ENCODE results near the gene DMBX1.

Gene DMBX1

GRCh38 chr1:46494910-46495309, 5.3 kb downstream of the DMBX1 start:
- peaks cover 17% of the 10 kb centered on the region for H3K4me1 ChIP-seq (ENCODE audit: insufficient read depth, low read length)
- no peaks in the 10 kb centered on the region for H3K36me3 ChIP-seq (ENCODE audit: insufficient read depth, low read length)
- H3K9me3 ChIP-seq (ENCODE audit: control insufficient read depth, insufficient read depth, low read length), result no peaks in the 10 kb centered on the region
- H3K9ac ChIP-seq (ENCODE audit: low read depth, low read length), result no peak overlapping the region

GRCh38 chr1:46495778-46496177, 6.1 kb downstream of the DMBX1 start:
- no peak overlapping the region for H3K9ac ChIP-seq (ENCODE audit: low read depth, low read length)
- peaks cover 20% of the 10 kb centered on the region for H3K4me1 ChIP-seq (ENCODE audit: insufficient read depth, low read length)
- H3K9me3 ChIP-seq (ENCODE audit: control insufficient read depth, insufficient read depth, low read length), result no peaks in the 10 kb centered on the region
- no peaks in the 10 kb centered on the region for H3K36me3 ChIP-seq (ENCODE audit: insufficient read depth, low read length)

GRCh38 chr1:46496505-46496904, 6.9 kb downstream of the DMBX1 start:
- no peaks in the 10 kb centered on the region for H3K36me3 ChIP-seq (ENCODE audit: insufficient read depth, low read length)
- H3K4me1 ChIP-seq (ENCODE audit: insufficient read depth, low read length), result peaks cover 18% of the 10 kb centered on the region
- H3K9ac ChIP-seq (ENCODE audit: low read depth, low read length), result no peak overlapping the region
- H3K9me3 ChIP-seq (ENCODE audit: control insufficient read depth, insufficient read depth, low read length), result no peaks in the 10 kb centered on the region

GRCh38 chr1:46497020-46497419, 7.4 kb downstream of the DMBX1 start:
- Histone ChIP-seq H3K36me3 (ENCODE audit: insufficient read depth, low read length) (no peaks in the 10 kb centered on the region), H3K9me3 (ENCODE audit: control insufficient read depth, insufficient read depth, low read length) (no peaks in the 10 kb centered on the region), H3K9ac (ENCODE audit: low read depth, low read length) (no peak overlapping the region), H3K4me1 (ENCODE audit: insufficient read depth, low read length) (peaks cover 12% of the 10 kb centered on the region)

GRCh38 chr1:46497665-46498064, 8.0 kb downstream of the DMBX1 start:
- Histone ChIP-seq H3K36me3 (ENCODE audit: insufficient read depth, low read length) (no peaks in the 10 kb centered on the region), H3K9ac (ENCODE audit: low read depth, low read length) (no peak overlapping the region), H3K9me3 (ENCODE audit: control insufficient read depth, insufficient read depth, low read length) (no peaks in the 10 kb centered on the region), H3K4me1 (ENCODE audit: insufficient read depth, low read length) (peaks cover 7% of the 10 kb centered on the region)

GRCh38 chr1:46501528-46501927, 11.9 kb downstream of the DMBX1 start:
- H3K9ac ChIP-seq (ENCODE audit: low read depth, low read length), result no peak overlapping the region
- no peaks in the 10 kb centered on the region for H3K9me3 ChIP-seq (ENCODE audit: control insufficient read depth, insufficient read depth, low read length)
- H3K36me3 ChIP-seq (ENCODE audit: insufficient read depth, low read length), result no peaks in the 10 kb centered on the region
- H3K4me1 ChIP-seq (ENCODE audit: insufficient read depth, low read length), result peaks cover 3% of the 10 kb centered on the region; the same call in 1 of the 2 replicates

- no peaks in the 10 kb centered on the region for H3K36me3 ChIP-seq (ENCODE audit: insufficient read depth, low read length)
- H3K9ac ChIP-seq (ENCODE audit: low read depth, low read length), result no peak overlapping the region
- H3K4me1 ChIP-seq (ENCODE audit: insufficient read depth, low read length), result peaks cover 3% of the 10 kb centered on the region; the same call in 1 of the 2 replicates
- no peaks in the 10 kb centered on the region for H3K9me3 ChIP-seq (ENCODE audit: control insufficient read depth, insufficient read depth, low read length)
Measured at GRCh38 chr1:46503421-46503820, 13.8 kb downstream of the DMBX1 start.

GRCh38 chr1:46506470-46507219, 17.0 kb downstream of the DMBX1 start:
- no peak overlapping the region for H3K9ac ChIP-seq (ENCODE audit: low read depth, low read length)
- H3K4me1 ChIP-seq (ENCODE audit: insufficient read depth, low read length), result peaks cover 3% of the 10 kb centered on the region; the same call in 1 of the 2 replicates
- no peaks in the 10 kb centered on the region for H3K9me3 ChIP-seq (ENCODE audit: control insufficient read depth, insufficient read depth, low read length)
- H3K36me3 ChIP-seq (ENCODE audit: insufficient read depth, low read length), result no peaks in the 10 kb centered on the region

GRCh38 chr1:46508757-46509156, 19.1 kb downstream of the DMBX1 start:
- no peaks in the 10 kb centered on the region for H3K9me3 ChIP-seq (ENCODE audit: control insufficient read depth, insufficient read depth, low read length)

GRCh38 chr1:46510341-46510997, 20.8 kb downstream of the DMBX1 start:
- Histone ChIP-seq H3K36me3 (ENCODE audit: insufficient read depth, low read length) (no peaks in the 10 kb centered on the region), H3K9me3 (ENCODE audit: control insufficient read depth, insufficient read depth, low read length) (no peaks in the 10 kb centered on the region), H3K4me1 (ENCODE audit: insufficient read depth, low read length) (peaks cover 3% of the 10 kb centered on the region; the same call in 1 of the 2 replicates), H3K9ac (ENCODE audit: low read depth, low read length) (no peak overlapping the region)

More at GRCh38 chr1:46508757-46509156, 19.1 kb downstream of the DMBX1 start:
- Histone ChIP-seq H3K4me1 (ENCODE audit: insufficient read depth, low read length) (peaks cover 3% of the 10 kb centered on the region; the same call in 1 of the 2 replicates), H3K9ac (ENCODE audit: low read depth, low read length) (no peak overlapping the region), H3K36me3 (ENCODE audit: insufficient read depth, low read length) (no peaks in the 10 kb centered on the region)

GRCh38 chr1:46510998-46511365, 21.3 kb downstream of the DMBX1 start:
- Histone ChIP-seq H3K36me3 (ENCODE audit: insufficient read depth, low read length) (no peaks in the 10 kb centered on the region), H3K4me1 (ENCODE audit: insufficient read depth, low read length) (peaks cover 3% of the 10 kb centered on the region; the same call in 1 of the 2 replicates), H3K9ac (ENCODE audit: low read depth, low read length) (no peak overlapping the region), H3K9me3 (ENCODE audit: control insufficient read depth, insufficient read depth, low read length) (no peaks in the 10 kb centered on the region)

- Histone ChIP-seq H3K4me1 (ENCODE audit: insufficient read depth, low read length) (peaks cover 14% of the 10 kb centered on the region), H3K9ac (ENCODE audit: low read depth, low read length) (no peak overlapping the region), H3K9me3 (ENCODE audit: control insufficient read depth, insufficient read depth, low read length) (no peaks in the 10 kb centered on the region), H3K36me3 (ENCODE audit: insufficient read depth, low read length) (no peaks in the 10 kb centered on the region)
Measured at GRCh38 chr1:46512135-46512791, 22.6 kb downstream of the DMBX1 start.

GRCh38 chr1:46512792-46513190, 23.2 kb downstream of the DMBX1 start:
- no peaks in the 10 kb centered on the region for H3K36me3 ChIP-seq (ENCODE audit: insufficient read depth, low read length)
- H3K9me3 ChIP-seq (ENCODE audit: control insufficient read depth, insufficient read depth, low read length), result no peaks in the 10 kb centered on the region
- peaks cover 16% of the 10 kb centered on the region for H3K4me1 ChIP-seq (ENCODE audit: insufficient read depth, low read length)
- no peak overlapping the region for H3K9ac ChIP-seq (ENCODE audit: low read depth, low read length)

GRCh38 chr1:46513536-46513935, 23.9 kb downstream of the DMBX1 start:
- no peak overlapping the region for H3K9ac ChIP-seq (ENCODE audit: low read depth, low read length)
- peaks cover 16% of the 10 kb centered on the region for H3K4me1 ChIP-seq (ENCODE audit: insufficient read depth, low read length)
- no peaks in the 10 kb centered on the region for H3K9me3 ChIP-seq (ENCODE audit: control insufficient read depth, insufficient read depth, low read length)

More at GRCh38 chr1:46513536-46513935, 23.9 kb downstream of the DMBX1 start:
- no peaks in the 10 kb centered on the region for H3K36me3 ChIP-seq (ENCODE audit: insufficient read depth, low read length)
